Hematopoietic multipotent progenitor cell treated with erythropoietin and hydrocortisone succinate and interleukin-3 and kit ligand, for 17 days (in vitro differentiated cells): ENCODE data around the gene TTLL11.

ENCODE experiments used
- DNase-seq: peaks from one replicate; pipeline ENCODE4 v3.0.0-alpha.2; 2015; ENCODE audit warnings: low spot score

Gene TTLL11

GRCh38 chr9:122109035-122109813 lies 16.1 kb upstream of the TTLL11 start:
- no peak for DNase-seq

DNA sequence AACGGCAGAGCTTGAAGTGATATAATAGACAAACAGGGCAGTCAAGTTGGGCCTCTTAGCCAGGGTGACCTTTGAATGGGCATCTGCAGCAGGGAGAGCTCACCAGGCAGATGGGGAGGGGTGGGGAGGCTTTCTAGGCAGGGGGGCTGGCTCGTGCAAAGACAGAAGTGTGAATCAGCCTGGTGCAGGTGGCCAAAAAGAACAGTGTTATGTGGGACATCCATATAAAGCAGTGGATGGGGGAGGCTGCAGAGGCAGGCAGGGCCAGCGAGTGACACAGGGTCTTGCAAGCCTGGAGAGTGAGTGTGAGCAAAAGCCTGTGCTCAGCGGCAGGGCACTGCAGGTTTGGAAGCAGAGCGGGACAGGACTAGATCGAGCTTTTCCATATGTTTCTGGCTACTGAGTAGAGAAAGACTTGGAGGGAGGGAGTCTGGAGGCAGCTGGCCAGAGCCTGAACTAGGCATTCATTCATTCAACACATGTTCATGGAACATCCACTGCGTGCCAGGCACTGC lies 14.2 kb upstream of the TTLL11 start:
- no peak for DNase-seq

- no peak for DNase-seq
Observed at GRCh38 chr9:122106576-122106975, 13.5 kb upstream of the TTLL11 start.

- DNase-seq, result no peak
Observed at GRCh38 chr9:122103985-122104384, 10.9 kb upstream of the TTLL11 start.

DNA sequence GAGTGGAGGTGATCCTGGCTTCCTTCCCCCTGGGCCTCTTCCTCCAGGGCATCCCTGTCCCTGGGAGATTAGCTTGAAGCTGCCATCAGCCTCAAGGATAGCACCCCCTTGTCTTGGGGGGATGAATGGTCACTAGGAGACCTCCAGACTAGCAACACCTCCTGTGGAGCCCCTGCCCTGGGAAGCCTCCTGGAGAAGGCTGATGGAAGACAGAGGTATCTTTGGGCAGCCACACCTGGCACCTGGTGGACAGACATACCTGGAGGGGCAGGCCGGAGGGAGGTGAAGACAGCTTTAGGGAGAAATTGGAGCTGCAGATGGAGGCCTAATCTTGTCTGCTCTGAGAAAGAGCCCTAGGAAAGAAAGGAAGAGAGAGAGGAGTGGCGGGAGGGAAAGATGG lies 9.0 kb upstream of the TTLL11 start:
- no peak for DNase-seq

DNA sequence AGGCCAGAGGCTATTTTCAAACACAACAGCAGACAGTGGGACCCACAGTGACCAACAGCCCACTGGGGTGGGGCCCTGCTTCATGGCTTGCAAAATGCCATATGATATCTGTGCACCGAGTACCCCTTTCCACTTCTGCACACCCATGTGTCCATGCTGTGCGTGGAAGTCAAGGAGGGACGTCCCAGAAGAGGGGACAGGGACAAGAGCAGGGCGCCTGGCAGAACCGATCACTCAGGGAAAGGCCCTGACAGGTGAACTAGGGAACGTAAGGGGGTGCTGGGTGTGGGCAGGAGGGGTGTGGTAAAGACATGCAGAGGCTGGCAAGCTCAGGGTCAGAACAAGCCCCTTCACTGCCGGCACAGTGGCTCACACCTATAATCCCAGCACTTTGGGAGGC lies 7.6 kb upstream of the TTLL11 start:
- no peak for DNase-seq

- DNase-seq, result peak; percentile 89
Observed at GRCh38 chr9:122099271-122099869, 6.3 kb upstream of the TTLL11 start.

- no peak for DNase-seq
Observed at GRCh38 chr9:122097679-122098315, 4.7 kb upstream of the TTLL11 start.

DNA sequence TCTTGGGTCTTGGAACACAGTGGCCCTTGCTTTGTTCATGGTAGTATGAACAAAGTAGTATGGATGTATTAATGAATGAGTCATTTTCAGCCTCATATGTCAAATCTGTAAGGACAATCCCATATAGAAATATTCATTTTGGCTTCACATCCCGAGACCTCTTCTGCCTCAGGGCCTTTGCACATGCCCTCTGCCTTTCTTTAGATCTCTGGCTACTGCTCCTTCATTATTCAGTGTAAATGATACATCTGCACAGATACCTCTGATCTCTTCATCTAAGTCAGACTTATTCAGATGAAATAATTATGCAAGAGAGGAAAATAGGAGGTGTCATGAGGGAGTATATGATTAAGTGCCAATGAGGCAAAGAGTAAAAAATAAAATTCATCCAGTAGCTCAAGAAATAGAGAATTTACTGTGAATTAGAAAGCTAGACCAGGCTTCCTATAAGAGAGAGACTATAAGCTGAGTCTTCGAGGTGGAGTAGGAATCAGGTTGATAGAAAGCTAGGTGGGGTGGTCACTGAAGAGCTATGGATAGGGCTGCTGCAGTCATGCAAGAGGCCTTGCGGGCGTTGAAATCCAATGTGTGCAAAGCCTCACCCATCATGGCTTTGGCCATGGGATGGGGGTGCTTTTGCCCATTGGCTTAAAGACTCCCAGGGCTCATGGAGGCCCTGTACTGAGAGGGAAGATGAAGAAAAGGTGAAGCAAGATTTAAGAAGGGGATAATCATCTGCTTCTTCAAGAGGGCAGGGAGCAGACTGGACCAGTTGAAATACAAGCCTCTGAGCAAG lies 3.7 kb upstream of the TTLL11 start:
- no peak for DNase-seq

DNA sequence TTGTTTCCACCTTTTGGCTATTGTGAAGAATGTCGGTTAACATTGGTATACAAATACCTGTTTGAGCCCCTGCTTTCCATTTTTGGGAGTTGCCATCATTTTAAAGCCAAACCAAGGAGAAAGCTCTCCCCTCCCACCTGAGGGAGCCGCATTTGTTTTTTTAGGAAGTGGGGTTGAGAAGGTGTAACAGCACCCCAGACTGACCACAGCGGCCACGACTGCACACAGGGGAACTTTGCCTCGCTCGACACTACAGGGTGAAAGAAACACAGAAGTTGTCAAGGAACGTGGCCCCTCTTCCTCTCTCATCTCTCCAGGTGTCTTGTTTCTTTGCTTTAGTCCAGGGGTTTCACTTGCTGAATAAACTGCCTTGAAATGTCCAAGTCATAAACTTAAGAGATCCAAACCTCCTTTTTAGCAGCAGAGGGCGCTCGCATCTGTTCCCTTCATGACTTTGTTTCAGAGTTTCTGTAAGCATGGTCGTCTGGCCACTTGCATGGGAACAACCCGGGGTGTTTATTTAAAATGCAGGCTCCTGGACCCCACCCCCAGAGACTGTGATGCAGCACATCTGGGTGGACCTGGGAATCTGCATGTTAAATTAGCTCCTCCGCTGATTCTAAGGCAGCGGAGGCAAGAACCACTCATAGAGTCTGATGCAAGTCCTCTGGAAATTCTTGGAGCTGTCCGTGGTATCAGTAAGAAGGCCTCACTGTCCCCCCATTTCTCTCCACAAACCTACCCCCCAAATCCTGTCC lies 2.1 kb upstream of the TTLL11 start:
- DNase-seq, result peak; percentile 67

- DNase-seq, result peak; percentile 34
Observed at GRCh38 chr9:122091682-122092592, 1.2 kb downstream of the TTLL11 start.

- no peak for DNase-seq
Observed at GRCh38 chr9:122090981-122091380, 2.1 kb downstream of the TTLL11 start.

- DNase-seq, result no peak
Observed at GRCh38 chr9:122090287-122090883, 2.7 kb downstream of the TTLL11 start.

GRCh38 chr9:122088880-122089706 lies 4.0 kb downstream of the TTLL11 start:
- peak; percentile 44 for DNase-seq

DNA sequence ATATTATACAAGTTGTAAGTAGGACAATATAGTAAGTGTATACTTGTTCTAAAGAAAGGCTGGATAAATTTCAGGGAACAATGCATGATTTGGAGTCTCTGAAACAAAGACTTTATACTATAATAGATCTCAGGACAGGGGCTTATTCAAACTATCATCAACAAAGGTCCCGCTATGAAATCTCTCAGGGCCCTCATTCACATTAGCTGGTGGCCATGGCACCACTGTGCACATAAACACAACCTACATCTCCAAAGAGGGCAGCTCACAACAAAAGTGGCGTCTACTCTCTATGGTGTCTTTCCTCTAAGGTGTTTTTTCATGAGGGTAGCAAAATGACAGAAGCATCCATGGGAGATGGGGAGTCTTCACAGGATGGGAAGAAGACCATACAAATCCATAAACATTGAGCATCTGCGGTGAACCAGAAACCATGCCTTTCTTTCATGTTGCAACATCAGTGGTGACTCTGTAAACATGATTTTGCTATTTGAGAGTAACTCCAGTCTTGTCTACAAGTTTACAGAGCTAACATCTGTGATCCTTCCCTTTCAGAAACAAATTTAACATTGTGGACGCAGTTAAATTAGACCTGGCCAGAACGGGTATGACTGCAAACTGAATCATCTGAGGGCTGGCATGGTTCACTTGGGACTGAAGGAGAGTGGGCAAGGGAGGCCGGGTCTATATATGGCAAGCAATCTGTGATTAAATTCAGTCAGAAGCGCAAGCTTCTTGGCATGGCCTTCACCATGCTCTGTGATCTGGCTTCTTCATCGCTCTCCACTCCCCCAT lies 5.5 kb downstream of the TTLL11 start:
- DNase-seq, result no peak

DNA sequence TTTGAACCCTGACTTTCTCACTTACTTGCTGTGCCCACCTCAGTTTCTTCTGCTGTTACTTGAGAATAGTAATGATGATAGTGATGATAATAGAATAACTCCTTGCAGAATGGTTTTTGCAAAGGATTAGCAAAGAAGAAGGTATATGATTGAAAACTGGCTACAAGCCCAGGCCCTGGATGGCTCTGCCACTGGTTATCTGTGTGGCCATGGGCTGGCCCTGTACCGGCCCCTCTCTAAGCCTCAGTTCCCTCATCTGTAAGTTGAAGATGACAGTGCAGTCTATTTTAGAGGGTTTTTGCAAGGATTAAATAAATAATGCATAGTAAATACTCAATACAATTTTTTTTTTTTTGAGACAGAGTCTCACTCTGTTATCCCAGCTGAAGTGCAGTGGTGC lies 6.2 kb downstream of the TTLL11 start:
- peak; percentile 32 for DNase-seq

GRCh38 chr9:122085260-122085659 lies 7.8 kb downstream of the TTLL11 start:
- no peak for DNase-seq

GRCh38 chr9:122084026-122084675 lies 9.0 kb downstream of the TTLL11 start:
- DNase-seq, result no peak
